B cell (primary cell): ENCODE measurements around the gene SUSD4. TPM values are rescaled to one million over a fixed set of nuclear protein-coding genes. Genes with fewer than 3 reads are reported as not detected.

ENCODE experiments used
- ATAC-seq: fragments of 200-7000 bp; cut with Tn5 transposase; one replicate; pipeline ENCODE4 v1.10.0; 2021; ENCODE audit warnings: low read depth, mild to moderate bottlenecking, moderate number of reproducible peaks, moderate library complexity
- CTCF ChIA-PET: fragments of 350-600 bp; sonication (Branson Sonifier 250); formaldehyde crosslinking; loops from one replicate; lab custom pipeline; 2021; ENCODE audit warnings: antibody characterized with exemption, inconsistent platforms; lab: Charles Lee
- POLR2A ChIA-PET: fragments of 350-600 bp; sonication (Branson Sonifier 250); formaldehyde crosslinking; loops from one replicate; lab custom pipeline; 2021; ENCODE audit warnings: antibody characterized with exemption; lab: Charles Lee
- DNase-seq: peaks from one replicate; pipeline ENCODE4 v3.0.0; 2013
- H2AFZ ChIP-seq: 2 replicates; pipeline ENCODE4 v1.6.1; 2012; ENCODE audit warnings: mild to moderate bottlenecking, low read depth, low read length; ENCODE audit not compliant: insufficient read depth, poor library complexity, severe bottlenecking
- H3K27ac ChIP-seq, 2 donors: 1 replicate in 1 of 2; 2 replicates in 1 of 2; pipeline ENCODE4 v1.5.1; 2012 to 2013; ENCODE audit warnings: low read length in 2 of 2, mild to moderate bottlenecking in 2 of 2, moderate library complexity in 1 of 2
- H3K27me3 ChIP-seq, 4 experiments: fragments of 200-600 bp in 1 of 4; sonication (generic) in 1 of 4; replicated peaks in 1 of 4; 1 replicate in 2 of 4; 2 replicates in 2 of 4; pipeline versions ENCODE4 v1.6.1 to v1.7.0; 2013 to 2016; ENCODE audit warnings: low read length in 3 of 4, mild to moderate bottlenecking in 2 of 4, mixed read lengths in 1 of 4, moderate library complexity in 1 of 4; ENCODE audit not compliant: insufficient read depth in 4 of 4, control insufficient read depth in 3 of 4; ENCODE audit errors: control extremely low read depth in 1 of 4
- H3K36me3 ChIP-seq, 2 experiments: replicated peaks in 1 of 2; 1 replicate in 1 of 2; 2 replicates in 1 of 2; pipeline versions ENCODE4 v1.6.1 to v1.7.1; 2013; ENCODE audit warnings: low read length in 1 of 2; ENCODE audit not compliant: insufficient read depth in 2 of 2, control insufficient read depth in 1 of 2; ENCODE audit errors: control extremely low read depth in 1 of 2, extremely low read depth in 1 of 2
- H3K4me1 ChIP-seq, 2 donors: fragments of 200-600 bp in 1 of 2; sonication (generic) in 1 of 2; 1 replicate in 1 of 2; 2 replicates in 1 of 2; pipeline versions ENCODE4 v1.5.1 to v1.6.1; 2013 to 2017; ENCODE audit warnings: low read length in 2 of 2; ENCODE audit not compliant: control insufficient read depth in 2 of 2, insufficient read depth in 2 of 2
- H3K4me2 ChIP-seq: replicated peaks from 2 replicates; pipeline ENCODE3; 2012; ENCODE audit warnings: mild to moderate bottlenecking, low read depth, low read length; ENCODE audit not compliant: poor library complexity, severe bottlenecking
- H3K4me3 ChIP-seq, 5 experiments: fragments of 200-600 bp in 1 of 5; sonication (generic) in 1 of 5; 1 replicate in 3 of 5; 2 replicates in 2 of 5; pipeline versions ENCODE4 v1.5.1 to v1.7.0; 2011 to 2016; ENCODE audit warnings: low read length in 4 of 5, mild to moderate bottlenecking in 4 of 5, low read depth in 2 of 5, control low read depth in 1 of 5, moderate library complexity in 1 of 5; ENCODE audit not compliant: insufficient read depth in 1 of 5; ENCODE audit errors: control extremely low read depth in 1 of 5, extremely low read depth in 1 of 5
- H3K79me2 ChIP-seq: fragments of 200-600 bp; sonication (generic); one replicate; pipeline ENCODE4 v1.6.0; 2016; ENCODE audit warnings: low read length; ENCODE audit not compliant: control insufficient read depth, insufficient read depth
- H3K9ac ChIP-seq: fragments of 200-600 bp; sonication (generic); 2 replicates; pipeline ENCODE4 v1.6.1; 2017; ENCODE audit warnings: mild to moderate bottlenecking, low read length, moderate library complexity
- H3K9me3 ChIP-seq, 3 donors: one replicate each; pipeline versions ENCODE4 v1.6.1 to v1.7.1; 2013; ENCODE audit warnings: low read length in 2 of 3; ENCODE audit not compliant: control insufficient read depth in 2 of 3, insufficient read depth in 1 of 3; ENCODE audit errors: control extremely low read depth in 1 of 3
- H4K20me1 ChIP-seq: 2 replicates; pipeline ENCODE4 v1.6.0; 2012; ENCODE audit warnings: mild to moderate bottlenecking, low read length; ENCODE audit not compliant: insufficient read depth, control insufficient read depth, poor library complexity, severe bottlenecking
- H3K27ac Mint-ChIP-seq: one replicate; pipeline ENCODE4 v1.8.0; 2021; ENCODE audit warnings: mixed read lengths
- H3K27me3 Mint-ChIP-seq: one replicate; pipeline ENCODE4 v1.8.0; 2021; ENCODE audit warnings: mixed read lengths
- H3K4me1 Mint-ChIP-seq: one replicate; pipeline ENCODE4 v1.8.0; 2021; ENCODE audit warnings: mixed read lengths
- H3K4me3 Mint-ChIP-seq: one replicate; pipeline ENCODE4 v1.8.0; 2021; ENCODE audit warnings: mixed read lengths
- H3K9me3 Mint-ChIP-seq: one replicate; pipeline ENCODE4 v1.8.0; 2022; ENCODE audit warnings: mixed read lengths; ENCODE audit not compliant: insufficient read depth
- EZH2 ChIP-seq: IDR thresholded peaks from 2 replicates; pipeline ENCODE4 v1.6.1; 2012; ENCODE audit warnings: borderline replicate concordance, low read depth, mild to moderate bottlenecking, moderate library complexity, low read length; ENCODE audit not compliant: insufficient read depth, poor library complexity, severe bottlenecking
- WGBS: methylation state at CpG from one replicate; pipeline ENCODE4 v1.1.5; 2013; ENCODE audit warnings: missing lambda C conversion rate; ENCODE audit not compliant: insufficient coverage; 5-methylcytosine and 5-hydroxymethylcytosine counted together
- intact Hi-C: fragments of 100-400 bp; cut with micrococcal nuclease; formaldehyde crosslinking; loops from one replicate; pipeline ENCODE4 v1.10.0; 2022
- polyA plus RNA-seq: library from polyadenylated mRNA; depleted of rRNA; stranded (reverse); fragments of >200 nt; gene quantifications from 2 replicates; pipeline ENCODE4 v1.2.3, GENCODE V29; 2012
- total RNA-seq, 2 donors: library from RNA; stranded (reverse); fragments of 120-200 nt in 1 of 2; gene quantifications; 1 replicate in 1 of 2; 2 replicates in 1 of 2; pipeline versions ENCODE4 v1.2.3 to v1.2.4, GENCODE V29; 2013 to 2022
- TF ChIP-seq, protein P1 (sequence below): fragments of 200-600 bp; IDR thresholded peaks from one replicate; pipeline ENCODE4 v1.8.0; 2022; ENCODE audit warnings: antibody characterized with exemption, mild to moderate bottlenecking

SUSD4 gene
- total and polyA plus RNA-seq, 2 donors (not counting 1 experiment from before 2014, with no cell fraction given), result 0.13 TPM; not detected in 1

DNA sequence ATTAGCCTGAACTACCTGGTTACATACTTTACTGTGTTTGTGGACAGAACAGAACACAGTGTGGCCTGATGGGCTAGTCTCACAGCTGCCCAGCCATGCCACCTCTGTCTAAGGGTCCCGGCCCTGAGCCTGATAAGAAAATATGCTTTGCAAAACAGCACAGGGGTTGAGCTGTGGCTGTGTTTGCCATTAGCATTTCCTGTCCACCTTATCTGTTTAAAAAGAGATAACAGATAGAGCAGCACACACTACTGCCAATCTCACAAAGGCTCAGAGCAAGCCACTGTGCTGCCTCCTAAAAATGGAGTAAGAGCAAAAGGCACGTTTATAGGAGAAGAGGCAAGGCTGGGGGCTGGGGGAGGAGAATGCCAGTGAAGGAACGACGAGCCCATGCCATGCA is 95.0 kb downstream of the SUSD4 start:
- no peak for TF ChIP-seq EZH2
- TF ChIP-seq, protein P1, sequence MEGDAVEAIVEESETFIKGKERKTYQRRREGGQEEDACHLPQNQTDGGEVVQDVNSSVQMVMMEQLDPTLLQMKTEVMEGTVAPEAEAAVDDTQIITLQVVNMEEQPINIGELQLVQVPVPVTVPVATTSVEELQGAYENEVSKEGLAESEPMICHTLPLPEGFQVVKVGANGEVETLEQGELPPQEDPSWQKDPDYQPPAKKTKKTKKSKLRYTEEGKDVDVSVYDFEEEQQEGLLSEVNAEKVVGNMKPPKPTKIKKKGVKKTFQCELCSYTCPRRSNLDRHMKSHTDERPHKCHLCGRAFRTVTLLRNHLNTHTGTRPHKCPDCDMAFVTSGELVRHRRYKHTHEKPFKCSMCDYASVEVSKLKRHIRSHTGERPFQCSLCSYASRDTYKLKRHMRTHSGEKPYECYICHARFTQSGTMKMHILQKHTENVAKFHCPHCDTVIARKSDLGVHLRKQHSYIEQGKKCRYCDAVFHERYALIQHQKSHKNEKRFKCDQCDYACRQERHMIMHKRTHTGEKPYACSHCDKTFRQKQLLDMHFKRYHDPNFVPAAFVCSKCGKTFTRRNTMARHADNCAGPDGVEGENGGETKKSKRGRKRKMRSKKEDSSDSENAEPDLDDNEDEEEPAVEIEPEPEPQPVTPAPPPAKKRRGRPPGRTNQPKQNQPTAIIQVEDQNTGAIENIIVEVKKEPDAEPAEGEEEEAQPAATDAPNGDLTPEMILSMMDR, result no peak
- Mint-ChIP-seq H3K27ac (no peak overlapping the region), H3K4me1 (no peaks in the 10 kb centered on the region), H3K4me3 (no peak overlapping the region), H3K9me3 (no peaks in the 10 kb centered on the region), H3K27me3 (peaks cover 18% of the 10 kb centered on the region)
- 57% methylated on average over 1 of the region's 4 CpGs for WGBS
- no peaks in the 10 kb centered on the region for H3K4me1 ChIP-seq
- ATAC-seq, result no peak
- H3K4me3 ChIP-seq, result no peak overlapping the region
- no peak overlapping the region for H3K27ac ChIP-seq
- H2AFZ ChIP-seq, result no peak overlapping the region
- no peaks in the 10 kb centered on the region for H3K36me3 ChIP-seq
- ChIA-PET CTCF (no interaction called here), POLR2A (no interaction called here)
- H3K27me3 ChIP-seq, result peaks cover 0 to 2% (median 0%) of the 10 kb centered on the region in 4 experiments
- no peak overlapping the region for H3K9ac ChIP-seq
- H3K79me2 ChIP-seq, result no peaks in the 10 kb centered on the region
- no peak for DNase-seq
- intact Hi-C loops, result no loop called here
- no peak overlapping the region for H3K4me2 ChIP-seq
- H3K9me3 ChIP-seq, result no peaks in the 10 kb centered on the region
- no peaks in the 10 kb centered on the region for H4K20me1 ChIP-seq

DNA sequence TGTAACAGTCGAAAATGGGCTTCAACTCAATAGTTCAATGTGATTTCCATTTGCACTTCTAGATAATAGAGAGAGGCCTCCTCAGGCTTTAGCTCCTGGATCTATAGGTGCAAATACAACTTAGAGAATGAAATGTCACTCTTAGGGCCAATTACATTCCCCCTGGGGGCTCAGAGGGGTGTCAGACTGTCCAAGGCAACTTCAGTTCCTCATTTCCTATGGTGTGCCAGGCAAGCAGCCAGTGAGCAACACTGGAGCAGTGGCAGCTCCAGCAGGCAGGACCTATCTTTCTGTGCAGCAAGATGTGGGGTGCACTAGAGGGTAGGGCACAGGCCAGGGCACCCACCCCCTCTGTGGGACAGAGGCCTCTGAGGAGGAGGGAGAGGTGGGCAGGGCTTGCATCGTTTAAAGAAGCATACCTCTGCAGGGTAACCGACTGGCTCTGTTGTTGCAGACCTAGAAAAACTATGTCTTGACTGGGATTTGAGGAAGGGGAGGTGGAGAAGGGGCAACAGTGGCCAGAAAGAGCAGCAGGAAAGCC is 97.3 kb downstream of the SUSD4 start:
- no peak overlapping the region for H3K27ac Mint-ChIP-seq
- H3K9ac ChIP-seq, result no peak overlapping the region
- no peak for DNase-seq
- no peak overlapping the region for H3K4me3 ChIP-seq
- no peak for ATAC-seq
- intact Hi-C loops, result no loop called here
- no peak overlapping the region for H3K4me2 ChIP-seq
- no peaks in the 10 kb centered on the region for H3K4me1 ChIP-seq
- peaks cover 0 to 2% (median 0%) of the 10 kb centered on the region in 4 experiments for H3K27me3 ChIP-seq
- no peaks in the 10 kb centered on the region for H3K9me3 Mint-ChIP-seq
- no peak for TF ChIP-seq EZH2
- TF ChIP-seq, protein P1, result no peak
- POLR2A ChIA-PET, result no interaction called here
- no peak overlapping the region for H3K4me3 Mint-ChIP-seq
- H3K4me1 Mint-ChIP-seq, result no peaks in the 10 kb centered on the region
- H3K27me3 Mint-ChIP-seq, result peaks cover 27% of the 10 kb centered on the region
- H3K9me3 ChIP-seq, result no peaks in the 10 kb centered on the region
- no peaks in the 10 kb centered on the region for H4K20me1 ChIP-seq
- CTCF ChIA-PET, result no interaction called here
- H3K27ac ChIP-seq, result no peak overlapping the region
- no peaks in the 10 kb centered on the region for H3K79me2 ChIP-seq
- WGBS, result 37% methylated on average over 2 of the region's 3 CpGs
- no peaks in the 10 kb centered on the region for H3K36me3 ChIP-seq
- H2AFZ ChIP-seq, result no peak overlapping the region
